Measurements from ENCODE around the gene SPRED2. TPM values are rescaled to one million over a fixed set of nuclear protein-coding genes. Genes with fewer than 3 reads are reported as not detected.

The SPRED2 gene
- total RNA-seq, 1 donor from 2014 or later: 8.4 TPM

GRCh38 chr2:65386989-65387388 is 45.4 kb downstream of the SPRED2 start:
- Mint-ChIP-seq H3K27ac (no peak overlapping the region), H3K9me3 (no peaks in the 10 kb centered on the region), H3K4me1 (ENCODE audit: low read depth) (peaks cover 32% of the 10 kb centered on the region), H3K27me3 (ENCODE audit: low read depth) (peaks cover 17% of the 10 kb centered on the region), H3K4me3 (ENCODE audit: low read depth) (no peak overlapping the region), H3K36me3 (ENCODE audit: low read depth) (no peaks in the 10 kb centered on the region)
- intact Hi-C loops (cut with micrococcal nuclease): no loop called here
- DNase-seq (ENCODE audit: low spot score): no peak

- Mint-ChIP-seq H3K36me3 (ENCODE audit: low read depth) (no peaks in the 10 kb centered on the region), H3K27me3 (ENCODE audit: low read depth) (peaks cover 18% of the 10 kb centered on the region), H3K4me1 (ENCODE audit: low read depth) (peaks cover 38% of the 10 kb centered on the region), H3K9me3 (no peaks in the 10 kb centered on the region), H3K4me3 (ENCODE audit: low read depth) (no peak overlapping the region), H3K27ac (no peak overlapping the region)
- intact Hi-C loops (cut with micrococcal nuclease): no loop called here
- DNase-seq (ENCODE audit: low spot score): no peak
Observed at GRCh38 chr2:65386344-65386743, 46.1 kb downstream of the SPRED2 start.

GRCh38 chr2:65383541-65384488 is 48.6 kb downstream of the SPRED2 start:
- intact Hi-C loops (cut with micrococcal nuclease): loop anchor here (1.0 to 5.0 kb wide), 6 partner anchors 18 to 168 kb away; no protein-coding TSS in a partner anchor
- H3K9me3 Mint-ChIP-seq: no peaks in the 10 kb centered on the region
- H3K4me3 Mint-ChIP-seq (ENCODE audit: low read depth): no peak overlapping the region

GRCh38 chr2:65382776-65383357 is 49.5 kb downstream of the SPRED2 start:
- peaks cover 44% of the 10 kb centered on the region for H3K4me1 Mint-ChIP-seq (ENCODE audit: low read depth)
- DNase-seq (ENCODE audit: low spot score): peak; percentile 57
- H3K27ac Mint-ChIP-seq: peak overlapping the region; percentile 19
- H3K9me3 Mint-ChIP-seq: no peaks in the 10 kb centered on the region
- no peak overlapping the region for H3K4me3 Mint-ChIP-seq (ENCODE audit: low read depth)
- intact Hi-C loops (cut with micrococcal nuclease): loop anchor here (1.0 to 5.0 kb wide), 7 partner anchors 17 to 169 kb away; no protein-coding TSS in a partner anchor
- no peaks in the 10 kb centered on the region for H3K36me3 Mint-ChIP-seq (ENCODE audit: low read depth)
- peaks cover 19% of the 10 kb centered on the region for H3K27me3 Mint-ChIP-seq (ENCODE audit: low read depth)

More at GRCh38 chr2:65383541-65384488, 48.6 kb downstream of the SPRED2 start:
- H3K36me3 Mint-ChIP-seq (ENCODE audit: low read depth): no peaks in the 10 kb centered on the region
- peak overlapping the region; percentile 4 for H3K27ac Mint-ChIP-seq
- H3K27me3 Mint-ChIP-seq (ENCODE audit: low read depth): peaks cover 19% of the 10 kb centered on the region
- peaks cover 40% of the 10 kb centered on the region for H3K4me1 Mint-ChIP-seq (ENCODE audit: low read depth)
- DNase-seq (ENCODE audit: low spot score): no peak

- Mint-ChIP-seq H3K4me1 (ENCODE audit: low read depth) (peaks cover 49% of the 10 kb centered on the region), H3K27me3 (ENCODE audit: low read depth) (peaks cover 19% of the 10 kb centered on the region), H3K36me3 (ENCODE audit: low read depth) (no peaks in the 10 kb centered on the region), H3K27ac (no peak overlapping the region), H3K9me3 (no peaks in the 10 kb centered on the region), H3K4me3 (ENCODE audit: low read depth) (no peak overlapping the region)
- no peak for DNase-seq (ENCODE audit: low spot score)
- intact Hi-C loops (cut with micrococcal nuclease): loop anchor here (1.0 to 5.0 kb wide), 4 partner anchors 34 to 170 kb away; no protein-coding TSS in a partner anchor
Observed at GRCh38 chr2:65382323-65382722, 50.1 kb downstream of the SPRED2 start.

GRCh38 chr2:65381607-65382051 is 50.8 kb downstream of the SPRED2 start:
- intact Hi-C loops (cut with micrococcal nuclease): loop anchor here (1.0 to 5.0 kb wide), 5 partner anchors 35 to 171 kb away; no protein-coding TSS in a partner anchor
- DNase-seq (ENCODE audit: low spot score): no peak
- Mint-ChIP-seq H3K4me1 (ENCODE audit: low read depth) (peaks cover 53% of the 10 kb centered on the region), H3K9me3 (no peaks in the 10 kb centered on the region), H3K36me3 (ENCODE audit: low read depth) (no peaks in the 10 kb centered on the region), H3K27ac (peak overlapping the region; percentile 0), H3K27me3 (ENCODE audit: low read depth) (peaks cover 19% of the 10 kb centered on the region), H3K4me3 (ENCODE audit: low read depth) (no peak overlapping the region)

GRCh38 chr2:65380255-65380654 is 52.1 kb downstream of the SPRED2 start:
- Mint-ChIP-seq H3K36me3 (ENCODE audit: low read depth) (no peaks in the 10 kb centered on the region), H3K27me3 (ENCODE audit: low read depth) (peaks cover 18% of the 10 kb centered on the region), H3K4me1 (ENCODE audit: low read depth) (peaks cover 51% of the 10 kb centered on the region), H3K27ac (no peak overlapping the region), H3K4me3 (ENCODE audit: low read depth) (no peak overlapping the region), H3K9me3 (no peaks in the 10 kb centered on the region)
- DNase-seq (ENCODE audit: low spot score): no peak
- intact Hi-C loops (cut with micrococcal nuclease): loop anchor here (5.0 kb wide), 1 partner anchor 172 kb away; no protein-coding TSS in a partner anchor

GRCh38 chr2:65379721-65380171 is 52.7 kb downstream of the SPRED2 start:
- peaks cover 51% of the 10 kb centered on the region for H3K4me1 Mint-ChIP-seq (ENCODE audit: low read depth)
- DNase-seq (ENCODE audit: low spot score): no peak
- H3K36me3 Mint-ChIP-seq (ENCODE audit: low read depth): no peaks in the 10 kb centered on the region
- intact Hi-C loops (cut with micrococcal nuclease): loop anchor here (5.0 kb wide), 1 partner anchor 173 kb away; no protein-coding TSS in a partner anchor
- no peak overlapping the region for H3K27ac Mint-ChIP-seq
- H3K4me3 Mint-ChIP-seq (ENCODE audit: low read depth): no peak overlapping the region
- peaks cover 19% of the 10 kb centered on the region for H3K27me3 Mint-ChIP-seq (ENCODE audit: low read depth)
- H3K9me3 Mint-ChIP-seq: no peaks in the 10 kb centered on the region

GRCh38 chr2:65379223-65379622 is 53.2 kb downstream of the SPRED2 start:
- Mint-ChIP-seq H3K9me3 (no peaks in the 10 kb centered on the region), H3K4me3 (ENCODE audit: low read depth) (no peak overlapping the region), H3K4me1 (ENCODE audit: low read depth) (peaks cover 55% of the 10 kb centered on the region), H3K36me3 (ENCODE audit: low read depth) (no peaks in the 10 kb centered on the region), H3K27ac (no peak overlapping the region), H3K27me3 (ENCODE audit: low read depth) (peaks cover 17% of the 10 kb centered on the region)
- intact Hi-C loops (cut with micrococcal nuclease): no loop called here
- no peak for DNase-seq (ENCODE audit: low spot score)

- H3K36me3 Mint-ChIP-seq (ENCODE audit: low read depth): no peaks in the 10 kb centered on the region
- intact Hi-C loops (cut with micrococcal nuclease): no loop called here
Observed at GRCh38 chr2:65378290-65378689, 54.1 kb downstream of the SPRED2 start.

GRCh38 chr2:65377556-65378192 is 54.7 kb downstream of the SPRED2 start:
- DNase-seq (ENCODE audit: low spot score): no peak
- Mint-ChIP-seq H3K4me3 (ENCODE audit: low read depth) (no peak overlapping the region), H3K36me3 (ENCODE audit: low read depth) (no peaks in the 10 kb centered on the region), H3K27ac (no peak overlapping the region), H3K9me3 (no peaks in the 10 kb centered on the region), H3K27me3 (ENCODE audit: low read depth) (peaks cover 15% of the 10 kb centered on the region), H3K4me1 (ENCODE audit: low read depth) (peaks cover 51% of the 10 kb centered on the region)
- intact Hi-C loops (cut with micrococcal nuclease): no loop called here

More at GRCh38 chr2:65378290-65378689, 54.1 kb downstream of the SPRED2 start:
- H3K4me1 Mint-ChIP-seq (ENCODE audit: low read depth): peaks cover 56% of the 10 kb centered on the region
- H3K9me3 Mint-ChIP-seq: no peaks in the 10 kb centered on the region
- no peak overlapping the region for H3K4me3 Mint-ChIP-seq (ENCODE audit: low read depth)
- no peak for DNase-seq (ENCODE audit: low spot score)
- peaks cover 15% of the 10 kb centered on the region for H3K27me3 Mint-ChIP-seq (ENCODE audit: low read depth)
- H3K27ac Mint-ChIP-seq: no peak overlapping the region

- H3K4me1 Mint-ChIP-seq (ENCODE audit: low read depth): peaks cover 39% of the 10 kb centered on the region
- intact Hi-C loops (cut with micrococcal nuclease): no loop called here
- H3K9me3 Mint-ChIP-seq: no peaks in the 10 kb centered on the region
- no peak for DNase-seq (ENCODE audit: low spot score)
- no peak overlapping the region for H3K4me3 Mint-ChIP-seq (ENCODE audit: low read depth)
- peaks cover 18% of the 10 kb centered on the region for H3K27me3 Mint-ChIP-seq (ENCODE audit: low read depth)
- no peaks in the 10 kb centered on the region for H3K36me3 Mint-ChIP-seq (ENCODE audit: low read depth)
- no peak overlapping the region for H3K27ac Mint-ChIP-seq
Observed at GRCh38 chr2:65375723-65376122, 56.7 kb downstream of the SPRED2 start.
